HG02973 (cell line): ENCODE results near the gene HSD17B12.
"Not testable (repeated sequence)": the region's sequence is repeated elsewhere in the genome, so short reads cannot be mapped to it uniquely, and the experiment has no call there.

Experiments used
- ATAC-seq: cut with Tn5 transposase; IDR thresholded peaks from one replicate; pipeline ENCODE4 v1.9.1; 2021; ENCODE audit warnings: moderate library complexity; ENCODE audit not compliant: unreplicated experiment

HSD17B12 gene

GRCh38 chr11:43738600-43739409 is 58.3 kb downstream of the HSD17B12 start:
- no peak for ATAC-seq

GRCh38 chr11:43746670-43747069 is 66.1 kb downstream of the HSD17B12 start:
- no peak for ATAC-seq

- ATAC-seq = no peak
Observed at GRCh38 chr11:43747130-43747802, 66.7 kb downstream of the HSD17B12 start.

- no peak for ATAC-seq
Observed at GRCh38 chr11:43748095-43748494, 67.6 kb downstream of the HSD17B12 start.

- no peak for ATAC-seq
Observed at GRCh38 chr11:43751726-43752125, 71.2 kb downstream of the HSD17B12 start.

GRCh38 chr11:43756575-43756974 is 76.0 kb downstream of the HSD17B12 start:
- ATAC-seq = no peak

- ATAC-seq = no peak
Observed at GRCh38 chr11:43758927-43759326, 78.4 kb downstream of the HSD17B12 start.

GRCh38 chr11:43760902-43761301 is 80.4 kb downstream of the HSD17B12 start:
- no peak for ATAC-seq

- no peak for ATAC-seq
Observed at GRCh38 chr11:43765194-43765593, 84.7 kb downstream of the HSD17B12 start.

GRCh38 chr11:43768654-43769053 is 88.1 kb downstream of the HSD17B12 start:
- ATAC-seq = not testable (repeated sequence)

GRCh38 chr11:43770173-43770572 is 89.6 kb downstream of the HSD17B12 start:
- no peak for ATAC-seq

GRCh38 chr11:43772733-43773132 is 92.2 kb downstream of the HSD17B12 start:
- ATAC-seq = no peak

- no peak for ATAC-seq
Observed at GRCh38 chr11:43774786-43775185, 94.2 kb downstream of the HSD17B12 start.

GRCh38 chr11:43779306-43779705 is 98.8 kb downstream of the HSD17B12 start:
- no peak for ATAC-seq

- no peak for ATAC-seq
Observed at GRCh38 chr11:43784301-43784700, 103.8 kb downstream of the HSD17B12 start.

GRCh38 chr11:43784866-43785265 is 104.3 kb downstream of the HSD17B12 start:
- ATAC-seq = no peak

GRCh38 chr11:43785318-43785717 is 104.8 kb downstream of the HSD17B12 start:
- ATAC-seq = no peak

- ATAC-seq = no peak
Observed at GRCh38 chr11:43786016-43786415, 105.5 kb downstream of the HSD17B12 start.

- ATAC-seq = no peak
Observed at GRCh38 chr11:43787824-43788223, 107.3 kb downstream of the HSD17B12 start.

- ATAC-seq = no peak
Observed at GRCh38 chr11:43788421-43788820, 107.9 kb downstream of the HSD17B12 start.

- no peak for ATAC-seq
Observed at GRCh38 chr11:43789700-43790443, 109.3 kb downstream of the HSD17B12 start.

GRCh38 chr11:43790444-43790794 is 109.9 kb downstream of the HSD17B12 start:
- ATAC-seq = no peak
